Nephron progenitor cell (in vitro differentiated cells): ENCODE results near the gene FGF1.

Source experiments
- DNase-seq: peaks from one replicate; pipeline ENCODE4 v3.0.0; 2021
- H3K27ac Mint-ChIP-seq: 2 replicates; pipeline ENCODE4 v1.8.0; 2021; ENCODE audit warnings: mild to moderate bottlenecking, moderate library complexity, mixed read lengths
- H3K27me3 Mint-ChIP-seq: 2 replicates; pipeline ENCODE4 v1.8.0; 2021; ENCODE audit warnings: mild to moderate bottlenecking, low read depth, mixed read lengths; ENCODE audit not compliant: poor library complexity
- H3K36me3 Mint-ChIP-seq: 2 replicates; pipeline ENCODE4 v1.8.0; 2021; ENCODE audit warnings: low read depth, mixed read lengths
- H3K4me1 Mint-ChIP-seq: 2 replicates; pipeline ENCODE4 v1.8.0; 2021; ENCODE audit warnings: mixed read lengths
- H3K4me3 Mint-ChIP-seq: 2 replicates; pipeline ENCODE4 v1.8.0; 2021; ENCODE audit warnings: mild to moderate bottlenecking, moderate library complexity, mixed read lengths
- H3K9me3 Mint-ChIP-seq: 2 replicates; pipeline ENCODE4 v1.8.0; 2021; ENCODE audit warnings: mild to moderate bottlenecking, moderate library complexity, mixed read lengths
- CTCF ChIP-seq: fragments of 200-600 bp; sonication (generic); IDR thresholded peaks from 2 replicates; pipeline ENCODE4 v1.5.0; 2021; ENCODE audit warnings: antibody characterized with exemption

FGF1 gene

GRCh38 chr5:142692321-142692894 lies 6.5 kb upstream of the FGF1 start:
- Mint-ChIP-seq H3K27ac (no peak overlapping the region), H3K9me3 (no peaks in the 10 kb centered on the region), H3K4me3 (no peak overlapping the region), H3K36me3 (peaks cover 7% of the 10 kb centered on the region), H3K27me3 (no peaks in the 10 kb centered on the region), H3K4me1 (peaks cover 10% of the 10 kb centered on the region)
- TF ChIP-seq CTCF, result no peak
- DNase-seq, result no peak

GRCh38 chr5:142690667-142691066 lies 4.8 kb upstream of the FGF1 start:
- TF ChIP-seq CTCF, result no peak
- H3K4me1 Mint-ChIP-seq, result peaks cover 21% of the 10 kb centered on the region
- peak overlapping the region; percentile 4 for H3K27ac Mint-ChIP-seq
- peaks cover 4% of the 10 kb centered on the region for H3K27me3 Mint-ChIP-seq
- no peak for DNase-seq
- peaks cover 7% of the 10 kb centered on the region for H3K36me3 Mint-ChIP-seq
- no peaks in the 10 kb centered on the region for H3K9me3 Mint-ChIP-seq
- no peak overlapping the region for H3K4me3 Mint-ChIP-seq

- no peaks in the 10 kb centered on the region for H3K9me3 Mint-ChIP-seq
- H3K36me3 Mint-ChIP-seq, result peaks cover 7% of the 10 kb centered on the region
- peaks cover 4% of the 10 kb centered on the region for H3K27me3 Mint-ChIP-seq
- H3K27ac Mint-ChIP-seq, result no peak overlapping the region
- H3K4me1 Mint-ChIP-seq, result peaks cover 37% of the 10 kb centered on the region
- H3K4me3 Mint-ChIP-seq, result no peak overlapping the region
- no peak for TF ChIP-seq CTCF
- no peak for DNase-seq
These were observed 3.2 kb upstream of the FGF1 start for GRCh38 chr5:142689081-142689480.

GRCh38 chr5:142688281-142688989 lies 2.5 kb upstream of the FGF1 start:
- peaks cover 40% of the 10 kb centered on the region for H3K4me1 Mint-ChIP-seq
- H3K4me3 Mint-ChIP-seq, result no peak overlapping the region
- DNase-seq, result no peak
- H3K36me3 Mint-ChIP-seq, result peaks cover 7% of the 10 kb centered on the region
- no peak overlapping the region for H3K27ac Mint-ChIP-seq
- no peak for TF ChIP-seq CTCF
- peaks cover 4% of the 10 kb centered on the region for H3K27me3 Mint-ChIP-seq
- no peaks in the 10 kb centered on the region for H3K9me3 Mint-ChIP-seq

GRCh38 chr5:142686968-142687367 lies 1.1 kb upstream of the FGF1 start:
- no peaks in the 10 kb centered on the region for H3K9me3 Mint-ChIP-seq
- no peak overlapping the region for H3K27ac Mint-ChIP-seq
- peaks cover 4% of the 10 kb centered on the region for H3K27me3 Mint-ChIP-seq
- peaks cover 40% of the 10 kb centered on the region for H3K4me1 Mint-ChIP-seq
- no peak for DNase-seq
- no peak overlapping the region for H3K4me3 Mint-ChIP-seq
- H3K36me3 Mint-ChIP-seq, result peaks cover 7% of the 10 kb centered on the region
- no peak for TF ChIP-seq CTCF

- Mint-ChIP-seq H3K4me3 (no peak overlapping the region), H3K27me3 (peaks cover 4% of the 10 kb centered on the region), H3K27ac (peak overlapping the region; percentile 96), H3K36me3 (peaks cover 7% of the 10 kb centered on the region), H3K4me1 (peaks cover 40% of the 10 kb centered on the region), H3K9me3 (no peaks in the 10 kb centered on the region)
- no peak for DNase-seq
- TF ChIP-seq CTCF, result no peak
These were observed 382 bp upstream of the FGF1 start for GRCh38 chr5:142686210-142686734.
